Epithelial cell of umbilical artery (primary cell): ENCODE results near the gene ZFP2. TPM values are rescaled to one million over a fixed set of nuclear protein-coding genes. Genes with fewer than 3 reads are reported as not detected.

Experiments
- total RNA-seq: library from RNA; depleted of rRNA; stranded (reverse); fragments of >200 nt; gene quantifications from 2 replicates; pipeline ENCODE4 v1.2.3, GENCODE V29; 2014

ZFP2 gene
- 0.65 and 1.1 TPM in 2 replicates for total RNA-seq

DNA sequence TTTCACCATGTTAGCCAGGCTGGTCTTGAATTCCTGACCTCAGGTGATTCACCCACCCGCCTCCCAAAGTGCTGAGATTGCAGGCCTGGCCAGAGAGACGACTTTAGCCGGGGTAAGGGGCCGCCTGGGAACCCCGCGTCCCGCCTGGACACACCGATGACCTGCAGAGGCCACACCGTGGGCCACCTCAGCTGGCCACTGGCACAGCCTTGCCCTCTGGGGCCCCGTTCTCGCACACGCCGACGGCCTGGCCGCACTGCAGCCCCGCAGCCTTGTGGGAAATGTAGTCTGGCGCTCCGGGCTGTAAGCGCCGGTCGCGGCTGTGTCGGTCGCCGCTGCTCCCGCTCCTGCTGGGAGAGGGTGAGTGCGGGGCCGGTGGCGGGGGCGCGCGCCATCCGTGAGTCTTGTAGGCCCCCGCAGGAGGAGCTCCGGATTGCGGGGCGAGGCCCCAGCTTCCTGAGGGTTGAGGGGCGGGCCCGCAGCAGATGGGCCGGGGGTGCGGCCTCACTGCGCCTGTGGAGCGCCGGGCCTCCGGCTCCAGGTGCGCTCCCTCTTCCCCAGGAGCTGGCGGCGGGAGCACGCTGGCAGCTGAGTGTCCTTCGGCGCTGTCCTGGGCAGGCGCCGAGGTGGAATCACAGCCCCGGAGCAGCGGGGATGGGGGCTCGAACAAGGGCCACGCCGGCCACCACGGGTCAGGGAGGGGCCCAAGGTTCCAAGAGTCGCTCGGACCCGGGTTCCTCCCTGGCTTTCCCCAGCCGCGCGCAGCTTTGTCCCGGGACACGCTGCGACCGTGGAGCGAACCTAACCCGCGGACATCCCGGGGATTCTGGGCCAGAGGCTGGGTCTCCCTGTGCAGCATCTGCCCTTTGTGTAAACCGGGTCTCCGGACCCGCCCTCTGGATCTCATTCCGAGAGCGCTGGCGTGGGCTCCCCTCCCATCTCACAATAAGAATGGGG, at the start of gene ZFP2:
ZFP2 (plus strand) TSS at position 299 of the 957 bp plus-strand sequence. CDS start 35,401 bp downstream, outside the sequence.

DNA sequence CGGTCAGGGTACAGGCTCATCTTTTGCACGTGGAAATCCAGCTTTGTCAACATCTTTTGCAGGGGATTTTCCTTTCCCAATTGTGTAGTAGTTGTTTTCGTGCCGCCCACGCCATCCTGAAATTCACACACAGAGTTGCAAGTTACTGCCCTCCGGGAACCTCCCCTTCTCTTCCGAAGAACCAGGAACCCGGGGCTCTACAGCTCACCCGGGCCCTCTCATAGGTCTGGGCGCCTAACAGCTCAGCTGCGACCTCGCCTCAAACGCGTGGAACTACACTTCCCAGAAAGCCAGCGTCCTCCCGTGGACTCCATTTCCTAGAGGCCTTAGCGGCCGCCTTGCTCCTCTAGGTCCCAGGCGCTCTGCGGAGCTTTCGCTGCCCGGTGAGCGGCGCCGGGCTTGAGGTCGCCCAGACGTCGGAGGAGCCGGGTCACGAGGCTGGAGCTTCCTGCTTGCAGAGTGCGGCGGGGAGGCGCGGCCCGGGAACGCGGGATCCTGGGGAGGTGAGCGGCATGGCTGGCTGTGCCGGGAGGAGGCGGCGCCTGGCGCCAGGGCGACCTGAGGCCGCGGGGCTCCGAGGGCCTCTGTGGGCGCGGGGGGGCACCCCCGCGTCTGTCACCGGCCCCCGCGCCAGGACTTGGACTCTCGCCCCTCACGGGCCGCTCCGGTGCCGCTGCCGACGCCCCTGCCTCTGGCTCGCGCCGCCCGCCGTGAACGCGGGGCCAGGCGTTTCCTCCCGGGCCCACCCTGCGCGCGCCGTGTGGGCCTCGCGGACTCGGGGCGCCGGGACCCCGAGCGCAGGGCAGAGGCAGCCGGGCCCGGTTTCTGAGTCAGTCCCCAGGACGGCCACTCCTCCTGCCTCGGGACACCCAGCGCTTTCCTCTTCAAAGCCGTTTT, 35.8 kb upstream of the ZFP2 start, which contains the start of gene ZNF354B:
ZNF354B (plus strand) TSS at position 329 of the 897 bp plus-strand sequence. CDS start 1,095 bp downstream, outside the sequence.

DNA sequence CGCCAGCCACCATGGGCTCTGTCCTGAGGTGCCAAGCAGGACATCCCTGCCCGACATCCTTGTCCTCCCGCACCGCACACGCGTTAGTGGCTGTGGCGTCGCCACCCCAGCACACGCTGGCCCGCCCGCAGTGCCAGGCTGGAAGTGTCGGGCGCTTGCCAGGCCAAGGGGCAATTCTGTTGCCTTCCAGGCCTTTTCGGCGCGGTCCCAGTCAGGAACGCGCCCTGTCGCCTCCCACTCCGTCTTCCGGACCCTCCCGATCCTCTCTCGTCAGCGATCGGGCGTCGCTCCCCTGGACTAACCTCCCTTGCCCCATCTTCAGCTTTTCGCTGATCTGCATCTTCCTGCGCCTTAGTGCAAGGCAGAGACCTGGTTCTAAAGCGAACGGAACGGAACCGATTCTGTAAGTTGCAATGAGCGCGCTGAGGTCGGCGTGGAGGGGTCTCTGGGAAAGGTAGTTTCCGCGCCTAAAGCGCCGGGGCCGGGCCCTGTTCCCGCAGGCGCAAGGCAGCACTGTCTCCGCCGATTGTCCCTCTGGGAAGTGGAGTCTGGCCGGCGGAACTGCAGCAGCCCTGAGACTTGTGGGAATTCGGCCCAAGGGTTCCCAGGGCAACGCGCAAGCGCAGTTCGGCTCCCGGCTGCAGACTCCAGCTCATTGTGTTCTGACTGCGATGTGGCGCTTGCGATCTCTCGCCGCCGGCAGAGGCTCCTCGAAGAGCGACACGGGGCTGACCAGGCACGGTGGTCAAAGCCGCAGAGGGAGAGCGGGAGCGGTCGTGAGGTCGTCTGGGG, 45.1 kb downstream of the ZFP2 start, which contains the start of gene ZNF454:
ZNF454 (plus strand) TSS at position 630 of the 792 bp plus-strand sequence. CDS start 1,594 bp downstream, outside the sequence.

Other genes starting within 250 kb of the ZFP2 start
- gene ZNF354A, start 165.3 kb upstream of the ZFP2 start, total RNA-seq: 6.4 and 7.5 TPM in 2 replicates
- 6.8 and 7.8 TPM in 2 replicates for gene ZNF354B, start 36.0 kb upstream of the ZFP2 start, total RNA-seq
- gene ZNF454, start 45.3 kb downstream of the ZFP2 start, total RNA-seq: 0.61 and 0.97 TPM in 2 replicates
- not detected in 2 replicates for gene GRM6, start 99.4 kb downstream of the ZFP2 start, total RNA-seq
- 2.6 and 4.7 TPM in 2 replicates for gene ZNF879, start 127.9 kb downstream of the ZFP2 start, total RNA-seq
- 5.5 and 7.9 TPM in 2 replicates for gene ZNF354C, start 164.5 kb downstream of the ZFP2 start, total RNA-seq